ENCODE measurements around the gene UBA3. TPM values are rescaled to one million over a fixed set of nuclear protein-coding genes. Genes with fewer than 3 reads are reported as not detected.
A peak's percentile ranks its signal among the peaks of the same experiment; 100 is the strongest.

Gene UBA3
- total RNA-seq (ENCODE audit: unreplicated experiment): 68.6 TPM
- long read RNA-seq, transcript UBA3-201 (17 exons, 2,112 nt): minor isoform, 8 of 42 reads
- long read RNA-seq, transcript UBA3-202 (18 exons, 2,154 nt): major isoform, 24 of 42 reads
- long read RNA-seq, partial matches to known transcripts: 4 of 42 reads
- long read RNA-seq, other reads (novel, unspliced or antisense): 4 of 42 reads

DNA sequence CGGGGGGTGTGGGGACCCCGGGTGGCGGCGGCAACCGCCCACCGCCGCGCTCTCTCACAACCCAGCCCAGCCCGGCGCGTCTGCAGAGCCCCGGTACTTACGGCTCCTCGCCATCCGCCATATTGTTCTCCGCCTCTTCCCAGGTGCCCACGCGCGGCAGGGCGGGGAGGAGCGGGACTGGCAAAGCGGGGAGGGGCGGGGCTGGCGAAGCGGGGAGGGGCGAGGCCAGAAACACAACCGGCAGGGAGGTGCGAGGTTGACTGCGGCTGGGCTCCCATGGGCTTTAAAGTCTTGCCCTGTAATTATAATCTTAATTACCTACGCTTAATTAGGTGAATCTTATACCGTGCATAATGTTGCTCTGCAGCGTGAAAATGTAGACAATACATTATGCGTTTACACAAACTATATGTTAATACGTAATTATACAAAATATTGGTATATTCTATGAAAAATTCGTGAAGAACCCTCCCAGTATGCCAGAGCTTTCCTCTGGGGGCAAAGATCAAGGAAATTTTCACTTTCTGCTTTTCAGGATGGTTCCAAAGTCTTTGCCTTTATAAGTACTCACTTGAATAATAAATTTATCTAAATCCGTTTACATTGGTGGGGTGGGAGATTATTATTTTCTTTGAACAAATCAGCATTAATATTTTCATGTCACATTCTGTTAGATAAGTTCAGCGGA, at the start of gene UBA3:
TSS of gene UBA3 (minus strand) at position 133 of the 688 bp plus-strand sequence. CDS start at position 121, 12 bp downstream.
- Mint-ChIP-seq H3K36me3 (ENCODE audit: unreplicated experiment) (no peaks in the 10 kb centered on the region), H3K4me3 (ENCODE audit: unreplicated experiment) (peak within 1 kb of the TSS; percentile 94), H3K9me3 (ENCODE audit: unreplicated experiment) (peaks cover 7% of the 10 kb centered on the region), H3K27me3 (ENCODE audit: unreplicated experiment) (peaks cover 2% of the 10 kb centered on the region), H3K27ac (ENCODE audit: unreplicated experiment) (peak within 1 kb of the TSS; percentile 86), H3K4me1 (ENCODE audit: low read depth, unreplicated experiment) (peaks cover 25% of the 10 kb centered on the region)
- peak; percentile 94 for DNase-seq
- TF ChIP-seq, protein P1, sequence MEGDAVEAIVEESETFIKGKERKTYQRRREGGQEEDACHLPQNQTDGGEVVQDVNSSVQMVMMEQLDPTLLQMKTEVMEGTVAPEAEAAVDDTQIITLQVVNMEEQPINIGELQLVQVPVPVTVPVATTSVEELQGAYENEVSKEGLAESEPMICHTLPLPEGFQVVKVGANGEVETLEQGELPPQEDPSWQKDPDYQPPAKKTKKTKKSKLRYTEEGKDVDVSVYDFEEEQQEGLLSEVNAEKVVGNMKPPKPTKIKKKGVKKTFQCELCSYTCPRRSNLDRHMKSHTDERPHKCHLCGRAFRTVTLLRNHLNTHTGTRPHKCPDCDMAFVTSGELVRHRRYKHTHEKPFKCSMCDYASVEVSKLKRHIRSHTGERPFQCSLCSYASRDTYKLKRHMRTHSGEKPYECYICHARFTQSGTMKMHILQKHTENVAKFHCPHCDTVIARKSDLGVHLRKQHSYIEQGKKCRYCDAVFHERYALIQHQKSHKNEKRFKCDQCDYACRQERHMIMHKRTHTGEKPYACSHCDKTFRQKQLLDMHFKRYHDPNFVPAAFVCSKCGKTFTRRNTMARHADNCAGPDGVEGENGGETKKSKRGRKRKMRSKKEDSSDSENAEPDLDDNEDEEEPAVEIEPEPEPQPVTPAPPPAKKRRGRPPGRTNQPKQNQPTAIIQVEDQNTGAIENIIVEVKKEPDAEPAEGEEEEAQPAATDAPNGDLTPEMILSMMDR (IDR thresholded peaks at IDR 0.05; ENCODE audit: partially characterized antibody, unreplicated experiment): no peak

DNA sequence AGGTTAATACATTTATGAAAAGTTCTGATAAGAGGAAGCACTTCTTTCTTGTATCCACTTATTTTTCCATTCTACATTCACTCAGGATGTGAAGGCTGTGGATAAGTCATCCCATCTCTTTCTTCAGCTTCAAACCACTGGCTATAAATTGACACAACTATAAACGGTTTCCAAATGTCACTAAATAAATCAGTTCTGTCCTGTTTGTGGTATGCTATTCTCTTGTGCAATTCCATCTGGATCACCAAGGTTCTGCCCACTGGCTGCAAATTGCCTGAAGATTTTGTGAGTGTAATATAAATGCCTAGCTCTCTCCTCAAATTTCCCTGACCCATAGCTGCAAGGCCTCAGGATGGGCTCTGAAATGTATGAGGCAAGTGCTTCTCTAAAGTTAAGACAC, 49.4 kb upstream of the UBA3 start:
- peaks cover 1% of the 10 kb centered on the region for H3K27me3 Mint-ChIP-seq (ENCODE audit: unreplicated experiment)
- TF ChIP-seq, protein P1 (IDR thresholded peaks at IDR 0.05; ENCODE audit: partially characterized antibody, unreplicated experiment): no peak
- no peak for DNase-seq
- H3K36me3 Mint-ChIP-seq (ENCODE audit: unreplicated experiment): no peaks in the 10 kb centered on the region
- no peaks in the 10 kb centered on the region for H3K4me1 Mint-ChIP-seq (ENCODE audit: low read depth, unreplicated experiment)
- H3K27ac Mint-ChIP-seq (ENCODE audit: unreplicated experiment): no peak overlapping the region
- H3K4me3 Mint-ChIP-seq (ENCODE audit: unreplicated experiment): no peak overlapping the region
- H3K9me3 Mint-ChIP-seq (ENCODE audit: unreplicated experiment): no peaks in the 10 kb centered on the region

DNA sequence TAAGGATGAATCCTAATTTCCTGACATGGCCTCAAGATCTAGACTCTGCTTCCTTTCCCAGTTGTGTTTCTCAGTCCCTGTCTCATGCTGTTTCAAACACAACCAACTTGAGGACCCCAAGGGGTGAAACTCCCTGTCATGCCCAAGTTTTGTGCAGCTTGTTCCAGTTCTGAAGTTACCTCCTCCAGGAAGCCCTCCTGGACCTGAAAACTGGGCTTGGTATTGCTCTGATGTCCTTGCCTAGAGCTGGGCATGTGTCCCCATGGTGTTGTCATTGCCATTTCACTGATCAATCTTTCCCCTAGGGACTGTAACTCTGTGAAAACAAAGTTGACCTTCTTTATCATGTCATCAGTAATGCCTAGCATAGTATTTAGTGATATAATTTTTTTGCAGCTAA, 48.3 kb upstream of the UBA3 start:
- H3K9me3 Mint-ChIP-seq (ENCODE audit: unreplicated experiment): no peaks in the 10 kb centered on the region
- H3K4me1 Mint-ChIP-seq (ENCODE audit: low read depth, unreplicated experiment): no peaks in the 10 kb centered on the region
- H3K4me3 Mint-ChIP-seq (ENCODE audit: unreplicated experiment): no peak overlapping the region
- DNase-seq: no peak
- peaks cover 1% of the 10 kb centered on the region for H3K27me3 Mint-ChIP-seq (ENCODE audit: unreplicated experiment)
- H3K36me3 Mint-ChIP-seq (ENCODE audit: unreplicated experiment): no peaks in the 10 kb centered on the region
- H3K27ac Mint-ChIP-seq (ENCODE audit: unreplicated experiment): no peak overlapping the region
- TF ChIP-seq, protein P1 (IDR thresholded peaks at IDR 0.05; ENCODE audit: partially characterized antibody, unreplicated experiment): no peak

DNA sequence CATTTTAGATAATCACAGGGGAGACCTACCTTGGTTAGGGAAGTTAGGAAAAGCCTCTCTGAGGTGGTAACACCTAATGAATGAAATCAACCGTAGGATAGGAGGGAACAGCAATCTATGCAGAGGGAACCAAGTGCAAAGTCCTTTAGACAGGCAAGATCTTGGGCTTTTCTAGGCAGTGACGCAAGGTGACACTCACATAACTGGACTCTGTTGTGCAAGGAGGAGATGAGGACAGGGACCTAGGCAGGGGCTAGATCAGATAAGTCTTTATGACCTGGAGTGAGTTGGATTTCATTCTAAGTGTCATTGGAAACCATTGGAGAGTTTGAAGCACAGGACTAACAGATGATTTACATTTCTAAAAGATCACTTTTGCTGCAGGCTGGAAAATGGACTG, 46.8 kb upstream of the UBA3 start:
- H3K9me3 Mint-ChIP-seq (ENCODE audit: unreplicated experiment): no peaks in the 10 kb centered on the region
- no peak for DNase-seq
- H3K27me3 Mint-ChIP-seq (ENCODE audit: unreplicated experiment): peaks cover 1% of the 10 kb centered on the region
- no peaks in the 10 kb centered on the region for H3K36me3 Mint-ChIP-seq (ENCODE audit: unreplicated experiment)
- no peaks in the 10 kb centered on the region for H3K4me1 Mint-ChIP-seq (ENCODE audit: low read depth, unreplicated experiment)
- TF ChIP-seq, protein P1 (IDR thresholded peaks at IDR 0.05; ENCODE audit: partially characterized antibody, unreplicated experiment): no peak
- no peak overlapping the region for H3K4me3 Mint-ChIP-seq (ENCODE audit: unreplicated experiment)
- no peak overlapping the region for H3K27ac Mint-ChIP-seq (ENCODE audit: unreplicated experiment)

DNA sequence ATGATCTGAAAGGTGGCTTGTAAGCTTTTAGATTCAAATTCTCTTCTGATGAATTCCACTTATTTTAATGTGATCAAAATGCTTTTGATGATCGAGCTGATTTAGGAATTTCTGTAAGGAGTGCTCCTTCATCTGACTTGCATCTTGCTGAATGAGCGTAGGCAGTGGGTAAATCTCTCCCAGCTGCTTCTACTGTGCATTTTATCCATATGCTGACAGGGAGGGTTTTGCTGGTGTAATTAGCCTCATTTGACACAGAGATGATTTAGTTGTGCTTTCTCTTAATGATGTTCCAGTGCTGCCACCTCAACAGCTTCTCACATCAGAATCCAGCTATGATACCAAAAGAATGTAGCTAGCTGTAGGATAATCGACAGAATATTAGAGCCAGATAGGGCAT, 46.1 kb upstream of the UBA3 start:
- no peak overlapping the region for H3K4me3 Mint-ChIP-seq (ENCODE audit: unreplicated experiment)
- DNase-seq: no peak
- H3K9me3 Mint-ChIP-seq (ENCODE audit: unreplicated experiment): no peaks in the 10 kb centered on the region
- H3K36me3 Mint-ChIP-seq (ENCODE audit: unreplicated experiment): no peaks in the 10 kb centered on the region
- TF ChIP-seq, protein P1 (IDR thresholded peaks at IDR 0.05; ENCODE audit: partially characterized antibody, unreplicated experiment): no peak
- H3K4me1 Mint-ChIP-seq (ENCODE audit: low read depth, unreplicated experiment): peaks cover 2% of the 10 kb centered on the region
- no peak overlapping the region for H3K27ac Mint-ChIP-seq (ENCODE audit: unreplicated experiment)
- peaks cover 1% of the 10 kb centered on the region for H3K27me3 Mint-ChIP-seq (ENCODE audit: unreplicated experiment)

All from glutamatergic neuron (in vitro differentiated cells).